Medulla oblongata (tissue), 1 donor: ENCODE data around the gene MFSD6.
"Not testable (repeated sequence)": the region's sequence is repeated elsewhere in the genome, so short reads cannot be mapped to it uniquely, and the experiment has no call there.

Experiments used
- DNase-seq: peaks from one replicate; pipeline ENCODE4 v3.0.0-alpha.2; 2015; ENCODE audit errors: extremely low spot score

MFSD6 gene

DNA sequence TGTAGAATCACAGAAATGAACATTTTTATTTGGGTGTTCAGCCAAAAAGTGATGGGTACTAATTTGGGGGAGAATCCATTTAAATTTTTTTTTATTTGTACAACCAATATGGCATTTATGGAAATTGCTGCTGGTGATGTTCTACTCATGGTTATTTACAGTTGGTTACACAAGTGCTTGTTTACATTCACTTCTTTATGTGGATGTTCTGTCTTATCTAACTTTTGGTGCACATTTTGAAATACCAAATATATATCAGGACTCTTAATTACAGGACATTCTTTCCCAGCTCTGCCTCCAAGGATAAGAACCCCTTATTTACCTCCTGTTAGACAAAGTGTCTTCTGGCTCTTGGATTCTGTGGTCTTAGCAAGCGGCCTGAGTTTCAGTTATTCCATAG is 91.1 kb downstream of the MFSD6 start:
- no peak for DNase-seq

GRCh38 chr2:190500054-190500502 is 91.9 kb downstream of the MFSD6 start:
- DNase-seq: no peak

GRCh38 chr2:190501231-190501630 is 93.1 kb downstream of the MFSD6 start:
- DNase-seq: no peak

DNA sequence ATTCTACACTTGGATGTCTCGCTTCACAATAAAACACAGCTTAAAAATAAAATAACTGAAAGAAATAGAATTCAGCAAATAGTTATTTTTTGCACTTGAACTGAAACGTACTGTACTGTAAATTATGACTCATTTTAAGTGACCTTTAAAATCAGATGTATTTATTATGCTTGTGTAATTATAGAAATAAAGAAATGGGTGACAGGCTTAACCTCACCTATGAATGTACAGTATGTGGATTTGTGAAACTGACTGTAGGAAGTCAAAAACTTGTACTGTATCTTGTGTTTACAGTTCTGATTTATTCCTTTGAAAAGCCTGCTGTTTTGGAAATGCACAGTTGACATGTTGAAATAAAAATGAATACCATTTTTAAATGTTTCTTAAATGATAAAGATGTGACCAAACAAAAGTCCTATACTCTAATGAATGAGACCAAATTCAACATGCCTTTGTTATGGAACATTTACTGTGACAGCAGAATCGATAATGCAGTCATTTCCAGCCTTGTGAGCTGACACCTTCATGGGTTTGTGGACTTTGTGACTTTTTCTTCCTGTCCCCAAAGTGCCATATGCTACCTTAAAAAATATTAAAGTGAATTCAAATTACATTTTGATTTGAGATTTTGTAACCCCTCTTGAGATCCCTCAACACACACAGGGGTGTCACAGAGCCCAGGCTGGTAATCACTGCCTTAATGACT is 93.7 kb downstream of the MFSD6 start:
- no peak for DNase-seq

GRCh38 chr2:190503088-190503487 is 94.9 kb downstream of the MFSD6 start:
- DNase-seq: no peak

GRCh38 chr2:190504912-190505311 is 96.8 kb downstream of the MFSD6 start:
- no peak for DNase-seq

DNA sequence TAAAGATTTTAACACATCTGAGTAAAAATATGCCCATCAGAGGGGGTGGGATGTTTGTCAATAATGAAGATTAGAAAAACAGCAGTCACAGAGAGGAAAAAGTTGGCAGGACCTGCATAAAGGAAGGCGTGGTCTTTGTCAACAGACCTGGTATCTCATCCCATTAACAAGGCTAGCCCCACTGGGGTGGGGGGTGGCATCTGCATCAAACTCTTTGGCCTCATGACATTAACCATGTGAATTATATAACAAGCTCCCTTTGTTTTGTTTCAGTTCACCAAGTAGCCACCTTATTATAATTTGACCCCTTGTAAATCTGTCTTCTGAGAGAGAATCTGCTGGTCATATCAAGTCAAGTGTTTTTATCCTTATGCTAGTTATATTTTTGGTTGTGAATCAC is 97.5 kb downstream of the MFSD6 start:
- peak; percentile 45 for DNase-seq

DNA sequence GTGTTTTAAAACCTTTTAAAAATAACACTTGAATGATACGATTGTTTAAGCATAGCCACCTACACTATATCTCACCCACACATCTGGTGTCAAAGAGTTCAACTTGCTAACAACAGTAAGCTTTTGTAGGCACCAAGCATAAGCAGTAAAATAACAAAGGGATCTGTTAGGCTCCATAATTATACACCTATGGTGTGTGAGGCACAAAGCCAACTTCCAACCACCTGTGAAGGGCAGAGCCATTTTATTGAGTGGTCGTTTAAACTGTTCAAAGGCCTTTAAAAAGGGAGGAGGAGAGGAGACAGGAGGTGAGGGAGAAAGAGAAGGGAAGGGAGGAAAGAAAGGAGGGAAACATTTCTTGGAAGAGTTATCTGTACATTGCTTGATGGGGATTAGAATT is 98.5 kb downstream of the MFSD6 start:
- DNase-seq: no peak

DNA sequence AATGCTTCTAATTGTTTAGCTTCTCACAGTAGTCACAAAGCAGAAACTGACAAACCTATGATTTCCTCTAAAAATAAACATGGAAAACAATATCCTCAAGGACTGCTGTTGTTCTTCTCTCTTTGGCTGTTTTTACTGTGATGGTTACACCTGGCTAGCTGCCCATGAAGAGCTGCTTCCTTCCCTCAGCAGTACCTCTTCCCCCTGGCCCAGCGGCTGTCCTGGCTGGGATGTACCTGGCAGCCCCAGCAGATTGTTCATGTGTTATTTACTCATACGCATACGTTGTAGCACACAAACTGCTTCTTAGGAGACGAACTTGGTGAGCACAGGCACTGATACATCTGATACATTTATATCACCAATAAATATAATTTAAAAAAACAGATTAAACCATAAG is 99.0 kb downstream of the MFSD6 start:
- peak; percentile 38 for DNase-seq

DNA sequence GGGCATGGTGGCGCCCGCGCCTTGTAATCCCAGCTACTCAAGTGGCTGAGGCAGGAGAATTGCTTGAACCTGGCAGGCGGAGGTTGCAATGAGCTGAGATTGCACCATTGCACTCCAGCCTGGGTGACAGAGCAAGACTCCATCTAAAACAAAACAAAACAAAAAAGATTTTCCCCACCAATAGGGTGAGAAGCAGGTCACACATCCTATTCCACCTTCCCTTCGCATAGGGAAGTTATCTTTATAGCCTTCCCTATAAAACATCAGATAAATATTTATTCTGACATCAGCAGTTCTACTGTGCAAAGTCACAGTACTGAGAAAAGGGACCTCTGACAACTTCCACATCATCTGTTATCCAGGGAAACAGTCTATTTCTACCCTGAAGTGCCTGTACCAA is 101.7 kb downstream of the MFSD6 start:
- DNase-seq: not testable (repeated sequence)

- DNase-seq: peak; percentile 69
Observed at GRCh38 chr2:190511104-190511503, 102.9 kb downstream of the MFSD6 start.

GRCh38 chr2:190512539-190513095 is 104.5 kb downstream of the MFSD6 start:
- no peak for DNase-seq

GRCh38 chr2:190513877-190514276 is 105.7 kb downstream of the MFSD6 start:
- DNase-seq: no peak

DNA sequence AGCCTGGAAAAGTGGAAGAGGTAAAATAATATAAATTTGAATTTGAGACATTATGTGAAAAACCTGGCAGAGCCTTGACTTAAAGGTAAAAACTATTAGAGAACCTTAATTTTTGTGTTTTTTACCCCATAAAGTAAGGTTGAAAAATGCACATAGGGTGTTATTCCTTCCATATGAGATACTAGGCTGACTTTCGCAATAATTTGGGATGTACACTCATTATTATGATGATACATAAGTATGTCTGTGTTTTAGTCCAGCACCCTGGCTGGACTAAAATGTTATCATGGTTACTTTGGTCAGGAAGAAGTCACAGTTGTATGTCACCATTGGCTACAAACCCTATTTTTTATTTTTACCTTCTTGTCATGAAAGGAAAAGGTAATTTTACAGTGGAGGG is 106.5 kb downstream of the MFSD6 start:
- DNase-seq: no peak

- DNase-seq: no peak
Observed at GRCh38 chr2:190515687-190516086, 107.5 kb downstream of the MFSD6 start.

DNA sequence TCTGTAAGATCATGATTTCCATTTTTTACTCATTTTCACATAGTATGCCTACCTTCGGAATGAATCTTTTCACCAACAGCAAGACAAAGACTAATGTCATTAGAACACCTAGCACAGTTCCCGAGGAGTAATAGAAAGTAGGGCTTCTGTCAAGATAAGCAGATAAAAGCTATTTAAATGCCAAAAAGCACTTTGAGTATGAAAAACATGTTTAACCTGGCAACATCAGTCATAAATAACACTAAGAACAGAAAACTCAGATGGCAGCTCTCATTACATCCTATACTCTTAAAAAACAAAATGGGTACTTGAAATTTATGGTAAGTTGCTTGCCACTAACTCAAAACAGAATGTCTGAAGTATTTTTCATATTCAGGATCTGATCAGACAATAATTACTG is 109.3 kb downstream of the MFSD6 start:
- no peak for DNase-seq

DNA sequence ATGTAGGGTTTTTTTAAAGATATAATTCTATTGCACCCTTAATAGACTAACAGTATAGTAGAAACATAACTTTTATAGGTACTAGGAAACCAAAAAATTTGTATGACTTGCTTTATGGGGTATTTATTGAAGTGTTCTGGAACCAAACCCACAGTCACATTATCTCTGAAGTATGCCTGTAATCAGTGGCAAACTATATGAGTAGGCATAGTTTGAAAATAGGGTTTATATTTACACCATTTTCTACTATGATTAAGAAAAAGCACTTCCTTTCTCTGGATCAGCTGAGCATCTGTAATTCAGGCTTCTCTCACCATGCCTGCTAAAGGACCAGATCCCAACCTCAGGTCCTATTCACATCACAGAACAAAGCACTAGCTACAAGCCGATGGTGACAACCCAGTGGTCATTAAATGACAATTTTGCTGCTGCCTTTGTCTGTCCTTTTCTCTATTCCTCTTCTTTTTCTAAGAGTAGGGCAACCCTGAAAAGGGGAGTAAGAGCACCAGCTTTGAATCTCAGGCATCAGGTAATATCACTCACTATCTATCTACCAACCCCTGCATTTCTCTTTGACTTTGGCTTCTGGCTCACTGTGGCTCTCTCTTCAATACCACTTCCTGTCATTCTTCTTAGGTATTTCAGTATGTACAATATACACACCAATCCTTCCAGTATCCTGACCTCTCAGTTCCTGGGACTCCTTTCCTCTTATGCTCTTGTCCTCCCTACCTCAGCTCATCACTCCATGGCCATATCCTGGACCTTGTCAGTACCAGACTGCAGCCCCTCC is 112.0 kb downstream of the MFSD6 start:
- DNase-seq: no peak

- DNase-seq: no peak
Observed at GRCh38 chr2:190524928-190525327, 116.8 kb downstream of the MFSD6 start.

GRCh38 chr2:190526105-190526750 is 118.1 kb downstream of the MFSD6 start:
- no peak for DNase-seq

DNA sequence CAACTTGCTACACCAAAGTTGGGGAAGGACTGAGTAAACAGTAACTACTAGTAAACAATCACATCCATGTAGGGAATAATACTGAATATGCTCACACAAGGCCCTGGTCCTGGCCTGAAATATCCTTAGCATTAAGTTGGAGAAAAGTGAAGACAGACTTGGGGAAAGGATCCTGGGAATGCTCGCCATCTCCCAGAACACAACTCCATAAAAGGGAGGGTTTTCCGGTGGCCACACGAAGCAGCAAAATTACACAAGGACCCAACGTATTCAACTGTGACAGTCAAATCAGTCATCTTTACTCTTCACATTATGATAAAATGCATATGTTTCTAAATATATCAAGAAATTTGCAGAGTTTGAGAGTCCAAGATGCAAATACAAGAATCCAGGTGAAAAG is 119.1 kb downstream of the MFSD6 start:
- DNase-seq: no peak

GRCh38 chr2:190527918-190528317 is 119.8 kb downstream of the MFSD6 start:
- DNase-seq: no peak

- DNase-seq: no peak
Observed at GRCh38 chr2:190528521-190529001, 120.4 kb downstream of the MFSD6 start.
